T47D (cell line): ENCODE data around the gene KAZALD1.

Source experiments
- DNase-seq, 2 experiments: peaks; one replicate each; pipeline versions ENCODE4 v3.0.0 to v3.0.0-alpha.2; 2011 to 2012; ENCODE audit warnings: low read depth in 1 of 2, low spot score in 1 of 2
- JUND ChIP-seq: IDR thresholded peaks from 2 replicates; pipeline ENCODE4 v1.6.1; 2012; ENCODE audit warnings: low read depth
- in situ Hi-C: cut with HindIII; loops from 2 replicates; pipeline ENCODE4 v1.10.0; 2016; ENCODE audit warnings: low sequenced_read_pairs, low pct_unique_long_range_greater_than_20kb

Gene KAZALD1

GRCh38 chr10:101067356-101068083, 5.7 kb downstream of the KAZALD1 start:
- no peak for TF ChIP-seq JUND
- in situ Hi-C loops = no loop called here
- DNase-seq = peak; percentile 81 to 95

DNA sequence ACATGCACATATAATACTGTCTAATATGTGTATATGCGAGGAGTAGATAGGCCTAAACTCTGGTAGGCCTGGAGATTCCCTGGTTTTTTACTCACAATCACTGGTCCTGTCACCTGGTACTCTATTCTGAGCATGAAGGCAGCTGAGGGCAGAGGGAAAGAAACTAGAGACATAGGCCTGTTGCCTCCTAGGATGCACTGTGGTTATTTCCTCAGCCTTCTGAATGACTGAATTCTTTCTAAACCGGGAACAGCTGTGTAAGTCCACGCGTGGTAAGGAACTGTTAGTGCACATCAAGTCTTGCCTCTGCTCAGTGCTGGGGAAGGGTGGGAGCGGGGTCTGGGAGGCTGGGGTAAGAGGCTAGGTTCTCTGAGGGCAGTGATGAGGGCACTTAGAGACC, 7.7 kb downstream of the KAZALD1 start:
- in situ Hi-C loops = no loop called here
- no peak for DNase-seq
- TF ChIP-seq JUND = no peak

DNA sequence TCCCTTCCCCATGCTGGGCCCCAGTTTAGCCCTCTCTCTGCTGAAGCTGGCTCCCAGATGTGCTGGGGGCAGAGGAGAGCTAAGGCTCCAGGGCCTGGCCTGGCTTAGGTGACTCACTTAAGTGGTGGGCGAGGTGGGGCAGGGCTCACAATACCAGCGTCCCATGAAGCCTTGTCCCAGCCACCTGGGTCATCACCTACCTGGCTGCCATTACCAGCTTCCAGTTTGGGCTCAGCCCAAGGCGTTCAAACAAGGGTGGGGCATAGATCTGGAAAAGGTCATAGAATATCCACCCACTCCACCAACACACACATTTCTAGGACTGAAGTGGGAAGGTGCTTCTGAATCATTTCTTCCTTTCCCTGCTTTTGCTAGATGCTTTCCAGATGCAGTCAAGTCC, 8.3 kb downstream of the KAZALD1 start:
- no peak for TF ChIP-seq JUND
- in situ Hi-C loops = no loop called here
- DNase-seq = no peak

DNA sequence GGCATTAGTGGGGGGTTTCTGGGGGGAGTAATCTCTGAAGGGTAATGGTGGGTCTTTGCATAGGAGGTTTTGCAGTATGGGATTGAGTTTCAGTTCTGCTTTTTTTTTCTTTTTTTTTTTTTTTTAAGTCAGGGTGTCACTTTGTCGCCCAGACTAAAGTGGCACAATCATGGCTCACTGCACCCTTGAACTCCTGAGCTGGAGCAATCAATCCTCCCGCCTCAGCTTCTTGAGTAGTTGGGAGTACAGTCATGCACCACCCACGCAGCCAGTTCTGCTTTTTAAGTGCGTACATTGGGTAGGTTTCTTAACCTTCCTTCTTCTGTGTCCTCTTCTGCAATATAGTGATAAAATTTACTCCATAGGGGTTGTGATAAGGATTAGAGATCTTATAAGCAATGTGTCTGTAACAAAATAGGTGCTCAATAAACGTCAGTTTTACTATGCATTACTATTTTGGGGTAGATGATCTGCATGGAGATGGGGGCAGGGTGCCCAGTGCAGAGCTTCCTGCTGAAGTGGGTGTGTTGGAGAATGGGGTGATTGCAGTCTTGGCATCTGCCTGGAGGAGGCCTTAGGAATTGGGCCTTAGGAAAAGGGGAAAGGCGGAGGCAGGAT, 9.6 kb downstream of the KAZALD1 start:
- no peak for DNase-seq
- in situ Hi-C loops = no loop called here

DNA sequence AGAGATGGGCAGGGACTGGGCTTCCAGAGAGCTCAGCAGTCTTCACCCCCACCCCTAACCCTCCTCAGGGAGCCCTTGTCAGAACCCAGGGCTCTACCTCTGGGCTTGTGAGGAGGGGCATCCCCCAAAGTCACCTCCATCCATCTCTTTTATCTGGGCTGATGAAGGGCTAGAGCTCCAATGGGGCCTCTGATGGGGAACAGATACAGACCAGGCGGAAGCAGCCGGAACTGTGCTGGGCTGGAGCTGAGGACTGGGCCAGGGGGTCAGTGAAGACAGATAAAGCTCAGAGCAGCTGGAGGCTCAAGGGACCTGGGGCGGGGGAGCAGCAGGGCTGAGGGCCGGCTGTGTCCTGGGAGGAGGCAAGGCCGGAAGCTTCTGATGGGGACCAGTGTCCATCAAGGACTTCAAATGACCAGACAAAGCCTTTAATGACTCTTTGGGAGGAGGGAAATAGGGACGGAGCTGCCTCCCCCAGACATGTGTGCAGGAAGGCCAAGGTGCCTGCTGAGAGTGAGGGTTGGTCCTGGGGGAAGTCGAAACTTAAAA, 10.2 kb downstream of the KAZALD1 start:
- TF ChIP-seq JUND = no peak
- in situ Hi-C loops = no loop called here
- DNase-seq = no peak

More for the DNA sequence above, 9.6 kb downstream of the KAZALD1 start:
- TF ChIP-seq JUND = no peak

DNA sequence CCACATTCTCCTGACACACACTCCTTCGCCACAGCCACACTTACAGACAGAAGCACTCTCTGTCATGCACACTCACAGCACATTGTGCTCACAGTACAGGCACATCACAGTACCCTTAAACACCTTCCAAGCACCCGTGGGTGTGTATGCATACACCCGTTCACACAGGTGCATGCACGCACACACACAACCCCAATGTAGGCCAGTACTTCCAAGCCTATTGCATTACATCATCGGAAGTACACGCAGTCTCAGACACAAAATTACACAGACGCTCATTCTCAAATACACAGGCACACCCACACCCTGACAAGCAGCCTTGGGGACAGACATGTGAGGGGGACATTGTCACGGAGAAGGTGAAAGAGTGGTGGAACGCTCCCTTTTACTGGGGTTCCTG, 11.1 kb downstream of the KAZALD1 start:
- TF ChIP-seq JUND = no peak
- no peak for DNase-seq
- in situ Hi-C loops = no loop called here

DNA sequence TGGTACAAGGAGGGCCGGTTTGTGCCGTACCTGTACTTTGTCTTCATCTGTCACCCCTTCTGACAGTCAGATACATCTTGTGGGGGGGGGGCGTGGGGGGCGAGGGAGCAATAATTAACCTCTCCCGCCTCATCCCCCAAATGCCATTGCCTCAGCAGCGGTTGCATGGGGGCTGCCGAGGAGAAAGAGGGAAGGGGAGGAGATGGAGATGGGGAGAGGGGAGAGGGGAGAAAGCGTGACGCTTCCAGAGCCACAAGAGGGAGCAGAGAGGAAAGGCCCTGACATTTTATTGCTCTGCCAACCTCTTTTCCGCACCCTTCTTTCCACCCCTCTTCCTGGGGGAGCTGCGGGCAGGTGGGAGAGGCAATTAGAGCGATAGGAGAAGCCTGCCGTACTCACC, 11.8 kb downstream of the KAZALD1 start:
- in situ Hi-C loops = no loop called here
- no peak for TF ChIP-seq JUND
- DNase-seq = no peak

DNA sequence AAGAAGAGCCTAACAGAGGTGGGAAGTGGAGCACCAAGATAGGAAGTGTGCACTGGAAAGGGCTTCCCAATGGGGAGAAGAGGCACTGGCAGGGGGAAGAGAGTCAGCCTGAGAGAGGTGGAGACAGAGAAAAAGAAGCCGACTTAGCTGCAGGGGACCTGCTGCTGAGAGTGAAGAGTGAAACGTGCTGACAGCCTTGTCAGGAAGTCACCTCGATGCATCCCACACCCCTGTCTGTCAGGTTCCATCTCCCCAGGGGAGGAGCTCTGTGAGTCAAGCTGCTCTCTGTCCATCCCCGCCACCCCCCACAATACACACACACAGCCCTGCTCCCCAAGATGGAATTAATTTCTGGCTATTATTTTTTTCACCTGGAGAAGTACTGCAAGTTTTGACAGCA, 14.0 kb downstream of the KAZALD1 start:
- in situ Hi-C loops = no loop called here
- DNase-seq = no peak
- no peak for TF ChIP-seq JUND

- TF ChIP-seq JUND = no peak
- in situ Hi-C loops = no loop called here
- DNase-seq = no peak
These were observed 14.8 kb downstream of the KAZALD1 start for GRCh38 chr10:101076630-101077029.

GRCh38 chr10:101079874-101080273, 18.1 kb downstream of the KAZALD1 start:
- no peak for TF ChIP-seq JUND
- no peak for DNase-seq
- in situ Hi-C loops = no loop called here

DNA sequence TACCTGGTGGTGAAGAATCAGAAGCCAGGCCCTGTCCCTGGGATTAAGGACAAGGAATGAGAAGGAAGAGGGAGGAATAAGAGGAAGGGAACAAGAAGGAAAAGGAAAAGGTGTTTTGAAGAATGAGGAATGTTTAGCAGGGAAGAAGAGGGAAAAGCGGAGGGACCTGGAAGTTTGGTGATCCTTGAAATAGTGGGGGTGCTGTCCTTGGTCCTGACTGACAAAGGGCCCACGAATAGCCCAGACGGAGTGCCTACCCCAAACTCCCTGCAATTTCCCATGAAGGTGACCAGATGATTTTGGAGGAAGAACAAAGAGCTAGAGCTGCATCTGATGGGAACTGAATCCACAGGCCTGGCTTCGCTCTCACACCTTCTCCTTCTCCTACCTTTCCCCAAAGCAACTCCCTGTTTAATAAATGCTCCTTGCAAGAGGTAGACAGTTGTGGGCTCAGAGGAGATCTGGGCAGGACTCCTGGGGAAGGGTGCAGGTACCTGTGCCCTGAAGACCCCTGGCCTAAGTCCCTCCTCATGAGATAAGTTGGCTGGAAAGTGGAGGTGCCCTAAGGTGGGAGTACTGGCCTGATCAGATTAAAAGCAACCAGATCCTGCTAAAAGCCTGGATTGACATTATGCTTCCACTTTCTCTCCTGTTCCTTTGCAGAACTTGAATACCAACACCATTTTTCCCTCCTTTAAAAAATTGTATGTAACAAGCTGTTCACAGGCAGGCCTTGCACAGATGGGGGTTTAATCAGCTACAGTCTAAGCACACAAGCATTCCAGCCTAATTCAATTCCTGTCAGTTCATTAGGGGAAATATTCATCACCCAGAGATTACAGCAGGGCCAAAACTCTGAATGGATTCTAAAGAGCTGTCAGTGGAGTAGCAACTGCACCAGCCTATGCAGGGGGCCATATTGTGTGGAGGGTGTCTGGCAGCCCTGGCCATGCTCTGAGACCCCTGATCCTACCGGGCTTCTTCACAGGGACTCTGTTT, 19.4 kb downstream of the KAZALD1 start:
- TF ChIP-seq JUND = no peak
- DNase-seq = peak; percentile 59 to 75
- in situ Hi-C loops = no loop called here

DNA sequence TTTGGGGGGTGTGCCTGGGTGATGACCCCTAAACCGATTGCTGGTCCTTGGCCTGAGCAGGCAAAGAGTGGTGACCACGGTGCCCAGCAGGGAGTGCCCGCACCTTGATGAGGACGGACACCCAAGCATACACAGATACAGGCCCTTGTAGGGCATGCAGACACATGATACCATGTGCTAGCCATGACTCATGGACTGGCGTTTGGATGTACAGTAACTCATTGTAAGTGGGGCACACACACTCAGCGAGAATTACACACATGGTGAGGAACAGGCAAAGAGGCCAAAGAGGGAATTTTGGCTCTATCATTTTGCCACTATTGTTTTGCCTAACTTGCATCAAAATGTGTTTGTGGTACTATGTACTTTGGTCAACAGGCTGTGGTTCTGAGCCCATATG, 24.1 kb downstream of the KAZALD1 start:
- no peak for DNase-seq
- in situ Hi-C loops = no loop called here
- no peak for TF ChIP-seq JUND
